Limb (tissue), 2 donors: Measurements from ENCODE around the gene FAM83G.
"Not testable (repeated sequence)": the region's sequence is repeated elsewhere in the genome, so short reads cannot be mapped to it uniquely, and the experiment has no call there.

ENCODE experiments used
- DNase-seq, 2 donors: peaks; one replicate each; pipeline ENCODE4 v3.0.0-alpha.2; 2016; ENCODE audit errors: extremely low spot score in 2 of 2

FAM83G gene, protein sequence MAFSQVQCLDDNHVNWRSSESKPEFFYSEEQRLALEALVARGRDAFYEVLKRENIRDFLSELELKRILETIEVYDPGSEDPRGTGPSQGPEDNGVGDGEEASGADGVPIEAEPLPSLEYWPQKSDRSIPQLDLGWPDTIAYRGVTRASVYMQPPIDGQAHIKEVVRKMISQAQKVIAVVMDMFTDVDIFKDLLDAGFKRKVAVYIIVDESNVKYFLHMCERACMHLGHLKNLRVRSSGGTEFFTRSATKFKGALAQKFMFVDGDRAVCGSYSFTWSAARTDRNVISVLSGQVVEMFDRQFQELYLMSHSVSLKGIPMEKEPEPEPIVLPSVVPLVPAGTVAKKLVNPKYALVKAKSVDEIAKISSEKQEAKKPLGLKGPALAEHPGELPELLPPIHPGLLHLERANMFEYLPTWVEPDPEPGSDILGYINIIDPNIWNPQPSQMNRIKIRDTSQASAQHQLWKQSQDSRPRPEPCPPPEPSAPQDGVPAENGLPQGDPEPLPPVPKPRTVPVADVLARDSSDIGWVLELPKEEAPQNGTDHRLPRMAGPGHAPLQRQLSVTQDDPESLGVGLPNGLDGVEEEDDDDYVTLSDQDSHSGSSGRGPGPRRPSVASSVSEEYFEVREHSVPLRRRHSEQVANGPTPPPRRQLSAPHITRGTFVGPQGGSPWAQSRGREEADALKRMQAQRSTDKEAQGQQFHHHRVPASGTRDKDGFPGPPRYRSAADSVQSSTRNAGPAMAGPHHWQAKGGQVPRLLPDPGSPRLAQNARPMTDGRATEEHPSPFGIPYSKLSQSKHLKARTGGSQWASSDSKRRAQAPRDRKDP

DNA sequence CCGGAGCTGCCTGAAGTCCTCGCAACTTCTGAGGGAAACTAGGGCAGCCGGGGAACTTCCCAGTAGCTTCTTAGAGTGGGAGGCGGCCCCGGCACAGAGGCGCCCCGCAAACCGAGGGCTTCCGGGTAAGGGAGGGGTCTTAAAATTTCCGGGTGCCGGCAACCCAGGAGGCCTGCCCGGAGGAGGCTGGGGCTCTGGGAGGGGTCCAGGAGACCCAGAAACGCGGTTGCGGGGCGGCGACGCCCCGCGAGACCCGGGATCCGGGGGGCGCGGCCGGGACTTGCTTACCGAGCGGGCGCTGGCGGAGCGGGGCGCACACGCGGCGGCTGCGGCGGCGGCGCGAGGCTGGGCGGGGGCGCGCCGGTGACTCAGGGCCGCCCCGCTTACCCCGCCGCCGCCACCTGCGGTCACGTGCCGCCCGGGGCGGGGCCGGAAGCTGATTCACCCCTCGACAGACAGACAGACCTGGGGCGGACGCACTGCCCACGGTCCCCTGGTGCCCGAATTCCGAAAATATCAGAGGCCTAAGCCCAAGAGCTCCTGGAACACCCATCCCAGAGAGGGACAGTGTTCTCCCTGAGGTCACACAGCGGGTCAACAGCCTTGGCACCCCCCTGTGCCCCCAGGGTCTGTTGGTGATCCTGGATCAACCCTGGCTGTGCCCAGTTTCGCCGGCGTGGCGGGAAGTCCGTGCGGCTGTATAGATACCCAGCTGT is at the start of gene FAM83G:
FAM83G (minus strand) TSS at position 344 of the 716 bp plus-strand sequence. CDS start 723 bp downstream, outside the sequence.
- peak in 1 of 2 donors; percentile 60 for DNase-seq

DNA sequence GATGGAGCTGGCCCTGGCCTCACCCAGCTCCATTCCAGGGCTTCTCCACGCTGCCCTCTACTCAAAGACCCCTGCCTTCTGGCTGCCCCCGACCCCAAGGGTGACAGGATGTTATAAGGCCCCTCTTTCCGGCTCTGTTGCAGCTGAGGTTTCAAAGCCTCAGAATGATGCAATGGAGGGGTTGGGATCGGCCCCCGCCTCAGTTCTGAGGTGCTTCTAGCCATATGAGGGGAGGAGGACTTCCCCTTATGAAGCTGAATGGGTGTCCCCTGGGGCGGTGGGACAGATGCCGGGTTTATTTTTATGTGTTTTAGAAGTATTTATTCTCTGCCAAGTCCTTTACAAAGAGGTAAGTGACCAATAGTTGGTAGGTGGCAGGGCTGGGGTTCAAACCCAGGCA is 44.3 kb upstream of the FAM83G start:
- DNase-seq = not testable (repeated sequence)

DNA sequence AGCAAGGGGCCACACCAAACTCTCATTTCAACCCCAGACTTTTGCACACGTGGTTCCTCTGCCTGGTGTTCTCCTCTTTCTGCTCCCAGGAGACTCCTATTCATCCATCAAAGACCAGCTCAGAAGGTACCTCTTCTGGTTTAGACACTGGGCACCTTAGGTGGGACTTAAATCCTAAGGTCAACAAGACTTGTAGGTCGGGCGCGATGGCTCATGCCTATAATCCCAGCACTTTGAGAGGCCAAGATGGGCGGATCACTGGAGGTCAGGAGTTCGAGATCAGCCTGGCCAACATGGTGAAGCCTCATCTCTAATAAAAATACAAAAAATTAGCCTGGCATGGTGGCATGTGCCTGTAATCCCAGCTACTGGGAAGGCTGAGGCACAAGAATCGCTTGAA is 42.9 kb upstream of the FAM83G start:
- not testable (repeated sequence) for DNase-seq

DNA sequence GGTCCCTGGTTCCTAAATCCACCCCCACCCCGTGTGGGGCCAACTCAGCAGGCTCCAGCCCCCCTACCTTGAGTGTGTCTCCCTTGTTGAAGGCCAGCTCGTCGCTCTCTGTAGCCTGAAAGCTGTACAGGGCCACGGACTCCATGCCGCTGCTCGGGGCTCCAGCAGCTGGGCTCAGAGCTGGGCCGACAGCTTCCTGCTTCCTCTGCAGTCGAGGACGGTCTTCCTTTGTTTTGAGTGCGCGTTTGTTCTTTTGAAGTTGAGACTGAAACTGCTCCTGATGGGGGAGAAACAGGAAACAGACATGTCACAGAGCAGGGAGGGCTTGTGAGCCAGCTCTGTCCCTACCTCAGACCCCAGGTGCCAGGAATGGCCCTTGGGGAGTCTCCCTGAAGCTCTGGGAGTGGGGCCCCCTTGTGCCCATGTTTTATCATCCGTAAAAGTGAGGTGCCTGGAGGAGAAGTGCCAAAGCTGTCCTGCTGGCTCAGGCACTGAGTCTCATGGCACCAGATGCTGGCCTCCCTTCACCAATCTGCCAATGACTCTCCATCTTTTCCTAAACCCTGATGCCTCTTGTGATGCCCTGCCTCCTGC is 42.3 kb upstream of the FAM83G start, which contains the start of gene GRAP:
GRAP (minus strand) TSS at position 176 of the 594 bp plus-strand sequence; CDS start at position 145, 31 bp downstream.
- DNase-seq = not testable (repeated sequence)

DNA sequence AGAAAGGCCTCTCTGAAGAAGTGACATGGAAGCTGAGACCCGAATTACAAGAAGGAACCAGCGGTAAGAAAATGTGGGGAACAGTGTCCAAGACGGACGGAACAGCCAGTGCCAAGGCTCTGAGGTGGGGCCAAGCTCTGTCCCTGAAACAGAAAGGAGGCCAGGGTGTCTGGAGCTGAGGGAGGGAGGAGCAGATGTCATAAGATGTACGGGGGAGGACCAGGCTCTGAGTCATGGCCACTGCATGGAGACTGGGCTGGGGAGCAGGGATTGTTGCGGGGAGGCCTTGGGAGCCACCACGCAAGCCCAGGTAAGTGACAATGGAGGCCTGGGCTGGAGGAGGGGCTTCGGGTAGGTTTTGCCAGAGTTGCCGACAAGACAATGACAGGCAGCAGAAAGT is 40.1 kb upstream of the FAM83G start:
- DNase-seq = not testable (repeated sequence)

DNA sequence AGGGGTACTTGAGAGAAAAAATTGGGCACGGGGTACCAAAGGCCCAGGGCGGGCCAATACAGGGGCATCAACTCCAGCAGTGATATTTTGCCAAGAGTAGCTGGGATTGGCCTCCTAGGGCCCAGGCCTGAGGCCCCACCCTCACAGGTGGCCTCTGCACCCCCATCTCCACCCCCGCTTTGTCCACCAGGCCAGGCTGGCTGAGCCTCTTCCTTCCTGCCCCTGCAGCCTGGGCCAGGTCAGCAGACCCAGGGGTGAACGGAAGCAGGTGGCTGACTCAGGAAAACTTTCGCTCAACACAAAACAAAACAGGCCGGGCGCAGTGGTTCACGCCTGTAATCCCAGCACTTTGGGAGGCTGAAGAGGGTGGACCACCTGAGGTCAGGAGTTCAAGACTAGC is 38.5 kb upstream of the FAM83G start:
- not testable (repeated sequence) for DNase-seq

DNA sequence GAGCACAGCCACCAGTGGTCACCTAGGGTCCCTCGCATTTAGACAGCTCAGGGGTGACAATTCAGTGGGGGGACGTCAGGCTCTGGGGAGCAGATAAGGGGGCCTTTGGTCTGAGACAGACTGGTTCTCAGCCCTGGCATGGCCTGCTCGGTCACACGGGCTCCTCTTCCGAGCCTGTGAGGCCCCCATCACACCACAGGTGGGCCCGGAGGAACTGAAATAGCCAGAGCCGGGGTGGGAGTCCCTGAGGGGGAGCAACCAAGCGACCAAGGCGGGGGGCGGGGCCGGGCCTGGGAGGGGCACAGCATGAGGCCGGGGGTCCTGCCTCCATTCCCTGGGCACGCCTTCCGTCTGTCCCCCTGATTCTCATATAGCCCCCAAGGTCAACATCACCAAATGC is 37.8 kb upstream of the FAM83G start:
- DNase-seq = not testable (repeated sequence)

DNA sequence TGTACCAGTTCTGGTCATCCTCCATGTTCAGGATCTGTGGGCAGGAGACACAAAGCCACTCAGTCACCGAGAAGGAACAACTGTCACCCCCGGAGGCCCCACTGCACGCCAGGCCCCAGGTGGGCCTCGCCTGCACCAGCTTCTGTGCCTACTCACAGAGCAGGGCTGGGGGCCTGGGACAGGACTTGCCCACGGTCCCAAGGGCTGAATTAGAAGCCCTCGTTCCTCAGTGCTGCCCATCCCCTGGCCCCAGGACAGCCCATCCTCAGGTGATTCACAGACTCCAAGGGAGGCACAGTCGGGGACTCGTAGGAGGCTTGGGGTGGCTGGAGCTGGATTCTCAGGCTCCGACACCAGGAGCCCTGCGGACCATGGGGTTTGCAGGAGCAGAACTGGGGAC is 37.3 kb upstream of the FAM83G start:
- DNase-seq = not testable (repeated sequence)

DNA sequence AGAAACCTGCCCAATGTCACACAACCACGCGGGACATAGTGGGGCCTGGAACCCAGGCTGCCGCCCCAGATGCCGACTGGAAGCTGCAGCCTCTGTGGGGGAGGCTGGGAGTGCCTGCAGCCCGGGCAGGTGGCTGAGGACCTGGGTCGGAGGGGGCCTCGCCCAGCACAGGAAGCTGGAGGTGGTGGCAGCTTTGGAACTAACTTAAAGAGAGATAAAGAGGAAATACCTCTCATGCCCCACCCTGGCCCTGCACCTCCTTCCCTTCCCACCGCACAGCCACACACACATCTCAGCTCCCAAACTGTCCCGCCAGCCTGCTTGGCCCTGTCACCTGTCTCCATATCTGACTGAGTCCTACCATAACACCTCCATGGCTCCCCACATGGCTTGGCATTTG is 35.8 kb upstream of the FAM83G start:
- DNase-seq = not testable (repeated sequence)

DNA sequence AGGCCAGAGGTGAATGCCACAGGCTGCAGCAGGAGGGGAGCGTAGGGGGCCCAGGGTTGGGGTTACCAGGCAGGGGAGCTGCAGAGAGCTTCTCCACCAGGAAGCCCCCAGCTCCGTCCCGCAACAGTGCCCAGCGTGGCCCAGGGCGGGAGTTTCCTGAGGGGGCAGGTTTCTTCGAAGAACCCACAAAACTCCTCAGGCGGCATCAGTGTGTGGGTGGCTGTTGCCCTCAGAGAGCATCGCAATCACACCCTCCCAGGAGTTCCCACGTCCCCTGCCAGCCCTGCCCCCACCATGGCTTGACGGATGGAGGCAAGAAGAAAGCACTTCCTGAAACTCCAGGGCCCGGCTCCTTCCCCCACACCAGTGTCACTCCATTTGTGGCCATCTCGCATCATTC is 34.2 kb upstream of the FAM83G start:
- DNase-seq = not testable (repeated sequence)

DNA sequence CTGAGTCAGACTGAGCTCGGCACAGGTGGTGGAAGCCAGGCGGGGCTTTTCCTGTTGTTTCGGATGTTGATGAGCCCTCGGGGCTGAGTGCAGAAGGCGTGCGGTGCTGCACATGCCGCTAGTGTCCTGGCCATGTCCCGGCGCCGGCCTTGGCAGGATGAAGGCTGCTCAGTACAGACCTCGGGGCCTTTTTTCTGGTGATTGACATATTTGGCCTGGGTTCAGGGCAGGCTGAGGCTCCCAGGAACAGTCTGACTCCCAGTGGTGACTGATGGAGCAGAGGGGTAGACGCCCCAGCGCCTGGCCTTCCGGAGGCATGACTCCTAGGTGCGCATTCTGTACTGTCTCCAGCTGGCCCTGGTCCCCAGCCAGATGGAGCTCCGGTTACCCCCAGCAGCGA is 33.4 kb upstream of the FAM83G start:
- not testable (repeated sequence) for DNase-seq

DNA sequence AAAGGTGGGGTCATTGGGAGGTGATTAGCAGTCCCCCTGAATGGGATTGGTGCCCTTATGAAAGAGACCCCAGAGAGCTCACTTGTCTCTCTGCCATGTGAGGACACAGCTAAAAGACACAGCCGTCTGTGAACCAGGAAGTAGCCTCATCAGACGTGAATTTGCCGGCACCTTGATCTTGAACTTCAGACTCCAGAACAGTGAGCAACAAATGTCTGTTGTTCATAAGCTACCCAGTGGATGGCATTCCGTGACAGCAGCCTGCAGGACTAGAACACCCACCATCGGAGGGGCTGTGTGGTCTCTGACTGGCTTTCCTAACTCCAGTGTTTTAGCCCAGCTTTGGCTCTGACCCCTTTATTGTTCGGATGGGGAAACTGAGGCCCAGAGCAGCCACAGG is 33.0 kb upstream of the FAM83G start:
- DNase-seq = not testable (repeated sequence)

DNA sequence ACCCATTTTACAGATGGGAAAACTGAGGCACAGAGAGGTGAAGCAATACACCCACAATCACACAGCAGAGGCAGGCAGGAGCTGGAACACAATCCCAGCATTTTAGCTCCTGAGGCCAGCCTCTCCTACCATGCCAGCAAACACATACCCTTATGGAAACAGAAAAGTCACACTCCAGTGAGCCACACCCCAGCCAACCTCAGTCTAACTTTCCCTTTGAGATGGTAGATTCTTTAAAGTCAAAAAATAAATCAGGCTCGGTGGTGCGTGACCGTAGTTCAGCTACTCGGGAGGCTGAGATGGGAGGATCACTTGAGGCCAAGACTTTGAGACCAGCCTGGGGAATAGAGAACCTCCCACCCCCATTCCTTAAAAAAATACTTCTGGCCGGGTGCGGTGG is 31.6 kb upstream of the FAM83G start:
- not testable (repeated sequence) for DNase-seq

DNA sequence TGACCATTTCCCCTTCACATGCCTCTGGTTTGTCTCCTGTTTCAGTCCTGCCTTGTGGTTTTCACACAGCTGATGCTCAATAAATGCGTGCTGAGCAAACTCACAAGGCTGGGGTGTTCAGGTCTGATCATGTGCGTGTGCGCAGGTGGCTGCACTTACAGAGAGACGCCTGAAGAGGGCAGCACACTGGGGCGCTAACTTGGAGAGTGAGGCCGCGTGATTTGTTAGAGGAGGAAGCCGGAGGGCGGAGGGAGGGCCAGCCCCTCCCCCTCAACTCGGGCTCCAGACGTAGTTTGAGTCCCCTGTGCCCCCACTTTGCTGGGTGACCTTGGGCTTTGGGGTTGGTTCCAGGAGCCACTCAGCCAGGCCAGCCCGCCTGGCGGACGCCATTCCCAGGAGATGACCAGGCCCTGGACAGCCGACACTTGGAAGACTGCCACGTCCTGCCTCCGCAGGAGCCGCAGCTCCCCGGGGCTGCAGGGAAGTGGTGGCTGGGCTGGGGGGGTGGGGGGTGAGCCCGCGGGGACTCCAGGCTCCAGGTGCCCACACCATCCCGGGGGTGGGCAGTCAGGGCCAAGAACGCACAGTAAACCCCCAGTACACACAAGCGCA is 27.9 kb upstream of the FAM83G start:
- DNase-seq = not testable (repeated sequence)

DNA sequence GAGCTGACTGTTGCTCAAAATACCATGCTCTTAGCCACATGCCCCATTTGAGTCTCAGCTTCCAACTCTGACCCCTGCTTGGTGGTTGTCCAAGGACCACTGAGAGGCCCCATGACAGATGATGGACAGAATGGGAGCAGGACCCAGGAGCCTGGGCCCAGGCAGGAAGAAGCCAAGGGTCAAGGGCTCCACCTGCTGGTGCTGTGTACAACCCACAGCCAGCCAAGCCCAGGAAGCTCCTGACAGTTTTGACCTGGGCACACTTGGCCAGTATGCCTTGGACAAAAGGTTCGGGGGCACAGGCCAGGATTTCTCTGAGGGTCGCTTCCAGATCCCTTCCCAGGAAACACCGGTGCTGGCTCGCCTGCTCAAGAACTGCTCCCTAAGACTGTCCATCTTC is 27.2 kb upstream of the FAM83G start:
- not testable (repeated sequence) for DNase-seq

DNA sequence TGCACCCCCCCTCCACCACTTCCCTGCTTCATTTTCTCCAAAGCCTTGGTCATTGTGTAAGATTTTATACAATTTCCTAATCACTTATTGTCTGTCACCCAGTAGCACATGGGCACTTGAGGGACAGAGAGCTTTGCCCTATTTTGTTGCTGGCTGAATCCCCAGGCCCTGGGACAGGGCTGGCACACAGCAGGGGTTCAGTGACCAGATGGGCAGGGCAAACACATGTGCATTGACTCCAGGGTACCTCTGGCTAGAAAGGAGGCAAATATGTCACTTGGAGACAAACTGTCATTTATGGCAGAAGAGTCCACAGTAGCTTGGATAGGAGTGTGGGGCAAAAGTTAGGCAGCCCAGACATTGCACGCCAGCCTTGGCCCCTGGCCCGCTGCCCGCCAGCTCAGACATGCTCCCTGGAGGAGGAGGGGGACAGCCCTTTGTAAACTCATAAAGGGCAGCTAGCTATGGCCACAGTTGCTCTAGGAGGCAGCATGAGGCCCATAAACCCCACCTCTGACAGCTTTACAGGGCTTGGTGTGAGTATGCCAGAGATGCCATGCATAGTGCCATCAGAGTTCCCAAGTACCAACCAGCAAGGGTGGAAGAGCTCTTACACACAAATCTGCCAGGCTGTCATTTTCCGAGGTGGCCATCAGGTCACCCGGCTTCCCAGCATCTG is 26.3 kb upstream of the FAM83G start:
- not testable (repeated sequence) for DNase-seq

DNA sequence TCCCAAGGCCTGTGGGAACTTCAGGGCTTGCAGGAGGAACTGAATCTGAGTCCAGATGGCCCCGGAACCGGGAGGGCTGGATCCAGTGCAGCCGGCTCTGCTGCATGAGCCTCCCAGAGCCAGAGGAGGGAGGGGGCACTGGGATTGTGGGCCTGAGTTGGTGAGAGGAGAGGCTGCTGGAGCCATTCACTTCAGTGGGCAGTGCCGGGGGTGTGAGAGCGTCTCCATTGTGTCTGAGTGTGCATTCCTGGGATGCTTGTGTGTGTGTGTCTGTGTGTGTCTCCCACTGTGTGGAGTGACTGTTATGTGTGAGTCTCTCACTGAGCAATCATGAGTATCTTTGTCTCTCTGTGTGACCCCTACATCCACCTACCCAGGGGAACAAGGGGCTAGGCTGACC is 25.2 kb upstream of the FAM83G start:
- DNase-seq = not testable (repeated sequence)

DNA sequence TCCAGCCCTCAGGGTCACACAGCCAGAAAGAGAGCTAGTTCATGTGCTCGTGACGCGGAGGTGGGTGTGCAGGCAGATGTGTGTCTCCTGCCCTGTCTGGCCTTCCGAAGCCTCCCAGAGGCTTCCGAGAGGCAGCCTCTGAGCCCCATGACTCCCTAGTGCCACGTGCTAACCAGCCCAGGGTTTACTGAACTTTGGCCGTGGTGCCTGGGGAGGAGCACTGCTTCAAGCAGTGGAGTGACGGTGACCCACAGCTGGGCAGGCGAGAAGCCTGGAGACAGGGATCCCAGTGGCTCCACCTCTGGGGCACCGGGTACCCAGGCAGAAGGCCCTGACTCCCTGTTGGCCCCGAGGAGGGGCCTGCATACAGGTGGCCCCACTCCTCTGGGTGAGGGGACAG is 24.1 kb upstream of the FAM83G start:
- DNase-seq = not testable (repeated sequence)

DNA sequence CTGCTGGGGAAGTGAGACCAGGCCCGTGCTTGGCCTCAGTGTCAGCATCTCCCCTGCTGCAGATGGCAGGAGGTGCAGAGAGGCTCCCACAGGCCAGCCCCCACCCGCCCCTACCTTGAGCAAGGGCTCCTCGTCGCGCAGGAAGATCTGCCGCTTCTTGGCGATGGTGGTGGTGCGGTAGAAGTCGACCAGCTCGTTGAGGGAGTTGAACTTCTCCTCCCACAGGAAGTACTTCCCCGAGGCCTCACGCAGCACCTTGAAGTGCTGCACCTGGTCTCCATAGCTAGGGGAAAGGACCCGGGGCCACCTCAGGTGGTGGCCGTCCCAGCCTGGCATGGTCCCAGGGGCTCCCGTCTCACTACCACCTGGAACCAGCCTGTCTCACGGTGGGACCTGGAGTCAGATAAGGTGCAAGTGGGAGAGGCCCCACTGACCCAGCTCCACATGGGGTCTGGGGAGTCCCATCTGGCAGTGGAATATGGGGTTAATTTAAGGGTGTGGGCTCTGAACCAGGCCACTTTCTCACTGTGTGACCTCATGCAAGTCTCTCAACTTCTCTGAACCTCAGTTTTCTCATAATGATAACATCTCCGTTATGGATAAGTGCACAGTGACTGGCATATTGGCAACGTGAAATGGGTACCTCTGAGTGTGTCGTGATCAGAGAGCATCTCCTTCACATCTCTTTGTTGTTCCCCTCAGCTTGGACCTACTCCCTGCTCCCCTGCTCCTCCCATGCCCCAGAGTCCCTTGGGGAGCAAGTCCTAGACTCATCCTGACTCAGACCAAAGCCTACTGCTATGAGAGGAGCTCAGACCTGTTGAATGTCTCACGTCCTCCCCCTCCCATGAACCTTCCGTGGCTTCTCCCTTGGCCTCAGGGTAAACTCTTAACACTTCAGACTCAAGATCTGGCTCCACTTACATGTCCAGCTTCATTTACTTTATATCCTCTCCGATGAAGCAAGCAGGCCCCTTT is 19.8 kb upstream of the FAM83G start:
- no peak for DNase-seq
